ENCODE data around the gene ATN1.

Gene ATN1

GRCh38 chr12:6928703-6929407 lies 1.1 kb downstream of the ATN1 start:
- DNase-seq, result no peak

GRCh38 chr12:6929466-6930452 lies 2.0 kb downstream of the ATN1 start:
- no peak for DNase-seq

- no peak for DNase-seq
Measured at GRCh38 chr12:6932766-6933165, 5.0 kb downstream of the ATN1 start.

GRCh38 chr12:6934110-6934509 lies 6.4 kb downstream of the ATN1 start:
- no peak for DNase-seq

- DNase-seq, result no peak
Measured at GRCh38 chr12:6935371-6936193, 7.8 kb downstream of the ATN1 start.

GRCh38 chr12:6936194-6936635 lies 8.5 kb downstream of the ATN1 start:
- DNase-seq, result no peak

- no peak for DNase-seq
Measured at GRCh38 chr12:6936636-6937480, 9.1 kb downstream of the ATN1 start.

GRCh38 chr12:6937481-6938352 lies 10.0 kb downstream of the ATN1 start:
- DNase-seq, result peak; percentile 94

GRCh38 chr12:6938353-6939190 lies 10.8 kb downstream of the ATN1 start:
- DNase-seq, result no peak

GRCh38 chr12:6939191-6939540 lies 11.4 kb downstream of the ATN1 start:
- DNase-seq, result no peak

GRCh38 chr12:6941267-6941666 lies 13.5 kb downstream of the ATN1 start:
- no peak for DNase-seq

GRCh38 chr12:6941782-6942181 lies 14.0 kb downstream of the ATN1 start:
- DNase-seq, result no peak

- DNase-seq, result no peak
Measured at GRCh38 chr12:6942331-6942665, 14.5 kb downstream of the ATN1 start.

GRCh38 chr12:6943389-6943721 lies 15.6 kb downstream of the ATN1 start:
- DNase-seq, result peak; percentile 82

GRCh38 chr12:6943722-6944380 lies 16.1 kb downstream of the ATN1 start, which contains the start of the genes C12orf57 and RNU7-1:
TSS of gene C12orf57 (plus strand) at chr12:6944022. CDS start at chr12:6944122, 100 bp downstream.
TSS of gene RNU7-1 (plus strand) at chr12:6943816.
- peak; percentile 91 for DNase-seq

GRCh38 chr12:6944381-6945186 lies 16.8 kb downstream of the ATN1 start:
- DNase-seq, result peak; percentile 93

- DNase-seq, result peak; percentile 63
Measured at GRCh38 chr12:6945613-6946012, 17.9 kb downstream of the ATN1 start.

- DNase-seq, result peak; percentile 81
Measured at GRCh38 chr12:6946033-6946919, 18.5 kb downstream of the ATN1 start.
